Stimulated activated CD8-positive, alpha-beta memory T cell treated with anti-CD3 and anti-CD28 coated beads, Interleukin-12 subunit alpha, Interleukin-12 subunit beta, amount 100 ng/mL, for 1 hour (primary cell): ENCODE results near the gene ZNF285.
"Not testable (repeated sequence)": the region's sequence is repeated elsewhere in the genome, so short reads cannot be mapped to it uniquely, and the experiment has no call there.

ENCODE experiments used
- DNase-seq: peaks from one replicate; pipeline ENCODE4 v3.0.0-alpha.2; 2020; ENCODE audit warnings: low read depth

Gene ZNF285

GRCh38 chr19:44401139-44402115, at the start of gene ZNF285:
TSS of gene ZNF285 (minus strand) at chr19:44401608. CDS start at chr19:44397213, 4,395 bp downstream.
- peak; percentile 55 for DNase-seq

GRCh38 chr19:44447916-44448674, 46.7 kb upstream of the ZNF285 start, which contains the start of gene ZNF229:
TSS of gene ZNF229 (minus strand) at chr19:44448472. CDS start at chr19:44442847, 5,625 bp downstream.
- peak; percentile 46 for DNase-seq

GRCh38 chr19:44438441-44438840, 37.0 kb upstream of the ZNF285 start:
- no peak for DNase-seq

DNA sequence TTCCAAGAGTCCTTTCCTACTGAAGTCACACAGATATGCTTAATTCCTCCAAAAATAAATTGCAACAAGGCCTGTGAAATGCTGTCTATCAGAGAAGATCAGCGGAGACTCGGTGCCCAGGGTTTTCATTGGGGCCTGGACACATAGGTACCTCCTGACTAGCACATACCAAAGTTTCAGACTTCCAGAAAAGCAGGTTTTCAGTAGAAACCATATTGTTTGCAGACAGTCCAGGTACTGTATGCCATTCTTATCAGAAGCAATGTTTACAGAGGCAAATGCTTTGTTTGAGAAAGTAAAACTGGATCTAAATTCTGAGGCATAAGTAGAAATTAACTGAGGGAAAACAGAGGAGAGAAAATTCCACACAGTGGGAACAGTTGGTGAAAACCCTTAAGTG, 34.0 kb upstream of the ZNF285 start:
- no peak for DNase-seq

- DNase-seq: no peak
Measured at GRCh38 chr19:44430956-44431355, 29.5 kb upstream of the ZNF285 start.

DNA sequence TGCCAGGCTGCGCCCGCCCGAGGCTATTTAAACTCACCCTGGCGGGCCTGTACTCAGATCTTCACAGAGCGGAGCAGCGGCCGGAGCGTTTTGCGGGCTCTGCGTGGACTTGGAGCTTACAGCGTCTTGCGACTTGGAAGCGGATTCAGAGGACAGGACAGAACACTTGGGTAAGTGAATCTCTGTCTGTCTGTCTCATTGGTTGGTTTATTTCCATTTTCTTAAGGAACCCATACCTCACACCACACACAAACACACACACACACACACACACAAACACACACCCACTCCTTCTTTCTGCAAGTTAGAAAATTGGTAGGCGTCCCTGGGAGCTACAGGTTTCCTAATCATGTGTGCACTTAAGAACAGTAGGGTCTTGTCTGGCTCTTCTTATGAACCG, 14.1 kb upstream of the ZNF285 start:
- DNase-seq: not testable (repeated sequence)

DNA sequence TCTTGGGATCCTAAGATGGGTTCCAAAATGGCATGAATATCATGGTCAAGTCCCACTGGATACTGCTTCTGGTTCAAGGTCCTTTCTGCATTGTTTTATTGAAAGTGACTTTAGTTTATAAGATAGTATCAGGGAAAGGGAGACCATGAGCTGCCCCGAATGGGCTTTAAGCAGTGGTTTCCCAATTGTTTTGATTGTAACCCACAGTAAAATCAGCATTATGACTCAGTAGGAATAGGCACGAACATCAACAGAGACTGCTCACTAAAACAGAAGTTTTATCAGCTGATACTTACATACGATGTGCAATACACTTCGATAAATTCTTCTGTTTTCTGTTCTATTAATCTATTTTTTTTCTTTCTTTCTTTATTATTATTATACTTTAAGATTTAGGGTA, 12.1 kb downstream of the ZNF285 start:
- not testable (repeated sequence) for DNase-seq

GRCh38 chr19:44374789-44375188, 26.6 kb downstream of the ZNF285 start:
- DNase-seq: no peak

GRCh38 chr19:44371815-44372480, 29.5 kb downstream of the ZNF285 start:
- DNase-seq: no peak

GRCh38 chr19:44367024-44367423, 34.4 kb downstream of the ZNF285 start:
- no peak for DNase-seq

GRCh38 chr19:44356383-44357111, 44.9 kb downstream of the ZNF285 start, which contains the start of gene ZNF112:
TSS of gene ZNF112 (minus strand) at chr19:44356680. CDS start at chr19:44340539, 16,141 bp downstream.
- no peak for DNase-seq

DNA sequence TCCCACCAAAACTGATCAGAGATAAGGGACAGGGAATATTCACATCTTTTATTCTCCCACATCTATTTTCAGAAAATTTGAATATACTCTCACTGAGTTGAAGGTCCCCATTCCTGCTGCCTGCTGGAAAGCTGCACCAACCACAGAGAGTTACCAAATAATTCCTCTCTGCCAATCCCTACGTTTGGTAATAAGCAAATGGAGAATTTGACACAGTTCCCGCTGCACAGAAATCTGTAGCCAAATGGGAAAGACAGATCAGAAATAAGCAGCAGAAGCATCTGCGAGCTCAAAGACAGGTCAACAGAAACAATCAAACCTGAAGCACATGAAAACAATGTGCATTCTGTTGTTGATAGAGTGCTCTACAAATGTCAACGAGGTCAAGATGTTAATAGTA, 54.9 kb downstream of the ZNF285 start:
- DNase-seq: no peak

DNA sequence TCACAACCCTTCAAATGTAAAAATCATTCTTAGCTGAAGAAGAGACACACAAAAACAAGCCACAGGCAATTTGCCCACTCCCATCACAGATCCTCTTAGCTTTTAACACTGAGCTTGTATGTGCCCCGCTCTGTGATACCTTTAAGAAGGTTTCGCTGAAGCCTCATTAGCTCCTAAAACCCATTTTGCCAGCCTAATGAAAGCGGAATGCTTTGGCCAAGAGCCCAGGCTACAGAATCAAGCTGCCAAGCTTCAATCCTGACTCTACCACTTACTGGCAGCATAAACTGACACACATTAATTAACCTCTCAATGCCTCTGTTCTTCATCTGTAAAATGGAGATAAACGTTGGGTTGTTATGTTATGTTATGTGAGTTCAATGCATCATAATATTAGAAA, 55.4 kb downstream of the ZNF285 start:
- no peak for DNase-seq

GRCh38 chr19:44344255-44344654, 57.2 kb downstream of the ZNF285 start:
- DNase-seq: no peak

- DNase-seq: no peak
Measured at GRCh38 chr19:44341794-44342193, 59.6 kb downstream of the ZNF285 start.

DNA sequence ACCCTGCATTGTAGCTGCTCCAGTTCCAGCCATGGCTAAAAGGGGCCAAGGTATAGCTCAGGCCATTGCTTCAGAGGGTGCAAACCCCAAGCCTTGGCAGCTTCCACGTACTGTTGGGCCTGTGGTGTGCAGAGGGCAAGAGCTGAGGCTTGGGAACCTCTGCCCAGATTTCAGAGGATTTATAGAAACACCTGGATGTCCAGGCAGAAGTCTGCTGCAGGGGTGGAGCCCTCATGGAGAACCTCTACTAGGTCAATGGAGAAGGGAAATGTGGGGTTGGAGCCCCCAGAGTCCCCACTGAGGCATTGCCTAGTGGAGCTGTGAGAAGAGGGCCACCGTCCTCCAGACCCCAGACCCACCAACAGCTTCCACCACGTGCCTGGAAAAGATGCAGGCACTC, 66.8 kb downstream of the ZNF285 start:
- DNase-seq: not testable (repeated sequence)
